Right renal pelvis (tissue), 4 donors: Measurements from ENCODE around the gene RAB3C. TPM values are rescaled to one million over a fixed set of nuclear protein-coding genes. Genes with fewer than 3 reads are reported as not detected.

ENCODE experiments used
- DNase-seq, 4 donors: peaks; one replicate each; pipeline ENCODE4 v3.0.0-alpha.2; 2013; ENCODE audit warnings: low read depth in 4 of 4, low spot score in 3 of 4, missing footprints in 1 of 4
- polyA plus RNA-seq, 4 donors: library from polyadenylated mRNA; unstranded; fragments of 120-200 nt; gene quantifications; one replicate each; pipeline ENCODE4 v1.2.1, GENCODE V29; 2013; ENCODE audit not compliant: insufficient read length in 4 of 4

RAB3C gene
- polyA plus RNA-seq, 4 donors, result 1.9 to 3.9 (median 2.6) TPM

DNA sequence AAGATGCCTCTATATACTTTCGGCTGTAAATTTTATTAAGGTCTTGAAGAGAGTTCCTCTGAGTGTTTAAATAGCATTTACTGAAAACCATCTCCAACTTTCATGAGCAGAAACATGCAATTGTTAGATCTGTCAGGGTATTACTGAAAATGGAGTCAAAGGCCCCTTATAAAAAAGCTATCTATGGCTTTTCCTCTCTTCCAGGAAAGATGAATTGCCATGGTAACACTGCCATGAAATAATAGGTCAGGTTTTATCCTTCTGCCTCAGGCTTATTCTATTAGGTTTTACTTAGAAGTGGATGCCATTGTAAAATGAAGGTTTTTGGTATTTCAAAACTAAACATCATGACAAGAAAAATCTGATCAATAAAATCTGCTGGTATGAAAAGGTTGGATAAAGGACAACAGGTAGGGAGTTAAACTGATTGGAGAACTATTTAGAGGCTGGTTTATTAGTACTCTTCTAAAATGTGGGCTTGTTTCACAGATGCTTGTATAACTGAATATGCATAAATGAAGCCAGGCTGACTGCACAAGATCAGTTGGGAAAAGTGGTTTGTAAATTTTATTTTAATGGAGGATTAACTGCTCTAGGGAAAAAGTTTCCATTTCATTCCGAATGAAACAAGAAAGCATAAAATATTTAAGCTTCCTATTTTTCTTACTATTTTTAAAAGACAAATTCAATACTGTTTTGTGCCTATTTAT is 135.5 kb downstream of the RAB3C start:
- DNase-seq, result no peak

- DNase-seq, result no peak
Measured at GRCh38 chr5:58722160-58722559, 139.3 kb downstream of the RAB3C start.

GRCh38 chr5:58724992-58725391 is 142.1 kb downstream of the RAB3C start:
- no peak for DNase-seq

- no peak for DNase-seq
Measured at GRCh38 chr5:58731641-58732040, 148.8 kb downstream of the RAB3C start.

DNA sequence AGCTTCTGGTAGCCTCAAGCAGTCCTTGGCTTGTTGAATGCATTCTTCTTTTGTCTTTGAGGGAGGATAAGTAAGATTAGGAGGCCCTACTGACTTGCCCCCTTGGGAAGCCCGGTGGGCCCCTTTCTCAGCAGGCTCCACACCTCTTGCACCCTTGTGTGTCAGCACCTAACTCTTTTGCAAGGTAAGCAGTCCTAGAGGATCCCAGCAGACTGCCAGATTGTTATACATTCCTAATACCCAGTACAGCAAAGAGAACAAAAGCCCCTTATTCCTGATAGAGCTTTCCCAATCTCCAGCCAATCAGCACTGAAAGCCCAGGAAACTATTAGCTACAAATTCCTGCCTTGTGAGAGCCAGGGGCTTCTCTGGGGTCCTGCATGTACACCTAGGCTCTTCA is 152.8 kb downstream of the RAB3C start:
- DNase-seq, result no peak

DNA sequence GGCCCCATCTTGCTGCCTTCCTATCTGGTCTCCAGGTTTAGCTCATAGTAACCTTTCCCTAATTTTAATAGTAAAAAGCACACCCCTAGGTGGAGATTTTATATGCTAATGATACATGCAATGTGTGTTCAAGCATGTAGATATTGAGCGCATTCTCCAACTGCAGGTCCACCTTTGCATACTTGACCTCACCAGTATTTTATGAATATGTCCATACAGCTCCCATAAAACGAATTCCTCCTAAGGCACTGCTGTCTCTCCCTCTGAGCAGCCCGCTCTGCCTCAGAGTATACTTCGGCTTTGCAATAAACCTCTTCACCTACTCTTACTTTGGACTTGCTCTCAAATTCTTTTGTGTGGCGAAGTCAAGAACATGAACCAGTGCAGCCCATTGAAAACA is 153.3 kb downstream of the RAB3C start:
- DNase-seq, result no peak

- no peak for DNase-seq
Measured at GRCh38 chr5:58737671-58738070, 154.8 kb downstream of the RAB3C start.

- no peak for DNase-seq
Measured at GRCh38 chr5:58738336-58738735, 155.5 kb downstream of the RAB3C start.

DNA sequence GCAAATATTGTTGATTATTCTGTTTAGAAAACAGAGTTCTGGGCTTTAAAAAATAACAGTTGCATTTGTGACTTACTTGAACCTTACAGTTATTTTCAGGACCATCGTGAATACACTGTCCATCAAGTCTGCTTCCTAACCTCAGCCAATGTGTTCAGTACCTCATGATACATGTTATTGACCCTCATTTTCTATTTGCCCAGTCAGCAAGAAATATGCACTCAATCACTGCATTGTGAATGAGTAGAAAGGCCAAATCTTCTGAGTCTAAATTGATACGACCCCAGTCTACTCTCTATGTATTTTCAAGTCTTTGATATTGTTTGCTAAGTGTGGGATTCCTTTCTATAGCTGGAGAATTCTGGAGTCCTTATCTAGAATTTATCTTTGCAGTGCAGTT is 156.2 kb downstream of the RAB3C start:
- no peak for DNase-seq

GRCh38 chr5:58740956-58741355 is 158.1 kb downstream of the RAB3C start:
- DNase-seq, result no peak

- DNase-seq, result no peak
Measured at GRCh38 chr5:58745350-58745749, 162.5 kb downstream of the RAB3C start.

DNA sequence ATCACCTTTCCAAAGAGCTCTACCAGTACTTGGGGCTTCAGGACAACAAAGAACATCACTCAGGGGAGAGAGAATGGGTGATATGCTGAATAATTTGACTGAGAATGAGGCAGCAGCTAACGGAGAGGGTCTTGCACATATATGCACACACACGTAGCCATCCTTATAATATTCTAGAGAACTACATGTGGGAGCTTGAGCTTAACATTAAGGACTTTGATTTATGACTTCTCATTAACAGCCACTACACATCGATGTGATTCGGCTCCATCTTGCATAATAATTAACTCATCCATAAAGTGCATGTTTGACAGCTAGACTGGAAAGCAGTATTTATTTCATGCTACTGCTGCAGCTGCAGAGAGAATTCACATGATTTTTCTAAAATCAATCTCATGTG is 163.4 kb downstream of the RAB3C start:
- no peak for DNase-seq

- DNase-seq, result no peak
Measured at GRCh38 chr5:58750036-58750435, 167.2 kb downstream of the RAB3C start.

GRCh38 chr5:58751222-58751837 is 168.5 kb downstream of the RAB3C start:
- no peak for DNase-seq

DNA sequence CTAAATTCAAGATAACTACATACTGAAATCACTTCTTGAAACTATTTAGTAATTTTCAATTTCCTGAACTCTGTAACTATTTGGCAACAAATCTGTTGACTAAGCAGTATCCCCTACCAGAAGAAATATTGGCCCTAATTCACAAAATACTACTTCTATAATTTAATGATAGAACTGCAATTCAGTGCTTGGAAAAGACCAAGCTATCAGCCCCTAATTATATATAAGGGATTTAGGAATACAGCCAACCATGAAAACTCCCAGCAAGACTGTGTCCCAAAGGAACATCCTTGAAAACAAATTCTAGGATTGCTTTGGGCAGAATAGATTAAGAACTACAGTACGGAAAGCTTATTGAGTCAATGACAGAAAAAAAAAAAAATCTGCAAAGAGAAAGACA is 169.2 kb downstream of the RAB3C start:
- no peak for DNase-seq

DNA sequence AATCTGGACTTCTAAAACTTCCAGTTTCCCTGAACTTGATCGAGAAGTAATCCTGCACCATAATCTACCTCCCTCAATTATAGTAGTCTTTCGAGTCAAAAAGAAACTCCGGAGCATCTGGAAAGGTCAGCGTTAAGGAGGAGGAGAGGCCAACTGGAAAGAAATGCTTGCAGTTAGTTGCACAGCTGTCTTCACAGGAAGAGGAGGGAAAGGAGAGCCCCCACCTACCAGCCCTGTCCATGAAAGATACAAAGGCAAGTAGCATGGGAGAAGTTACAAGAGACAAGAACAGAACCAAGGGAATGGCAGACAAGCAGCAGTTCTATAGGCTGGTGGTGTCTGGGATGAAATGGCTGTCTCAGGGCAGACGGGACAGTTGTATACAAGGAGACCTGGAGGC is 170.6 kb downstream of the RAB3C start:
- no peak for DNase-seq

- no peak for DNase-seq
Measured at GRCh38 chr5:58754250-58754649, 171.4 kb downstream of the RAB3C start.

DNA sequence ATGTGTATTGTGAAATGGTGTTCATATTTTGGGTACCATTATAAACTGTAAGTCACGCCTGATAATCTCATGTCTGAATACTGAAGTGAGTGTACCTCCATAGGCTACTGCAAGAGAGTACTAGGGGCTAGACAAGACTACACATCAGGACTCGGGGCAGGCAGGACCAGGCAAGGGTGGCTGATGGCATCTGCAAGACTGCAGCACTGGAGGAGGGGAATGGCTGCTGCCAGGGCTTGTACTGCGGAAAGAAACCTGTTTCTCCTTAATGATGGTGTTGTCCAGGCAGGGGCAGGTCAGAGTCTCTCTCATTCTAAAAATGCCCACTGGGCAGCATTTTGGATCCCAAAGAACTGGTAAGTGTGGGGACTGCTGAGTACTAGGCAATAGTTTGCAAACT is 172.5 kb downstream of the RAB3C start:
- no peak for DNase-seq

- DNase-seq, result no peak
Measured at GRCh38 chr5:58759745-58760144, 176.9 kb downstream of the RAB3C start.

- no peak for DNase-seq
Measured at GRCh38 chr5:58760222-58760621, 177.3 kb downstream of the RAB3C start.

- DNase-seq, result no peak
Measured at GRCh38 chr5:58761407-58761806, 178.5 kb downstream of the RAB3C start.

DNA sequence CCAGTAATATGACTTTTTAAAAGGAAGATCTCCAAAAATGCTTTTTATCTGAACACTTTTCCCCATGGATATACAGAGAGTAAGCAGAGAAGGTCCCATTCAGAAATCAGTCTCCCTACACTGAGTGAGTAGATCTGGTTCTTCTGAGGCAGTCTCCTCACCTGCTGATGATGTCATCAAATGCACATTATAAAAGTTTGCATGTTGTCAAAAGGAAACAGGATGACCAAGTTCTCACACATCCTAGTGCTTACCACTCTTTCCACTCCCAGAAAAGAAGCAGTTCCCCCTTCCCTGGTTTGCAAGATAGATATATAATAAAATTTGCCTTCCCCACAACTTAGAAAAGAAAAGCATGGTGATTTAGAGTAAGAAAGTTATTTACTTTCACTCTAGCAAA is 180.5 kb downstream of the RAB3C start:
- DNase-seq, result no peak

DNA sequence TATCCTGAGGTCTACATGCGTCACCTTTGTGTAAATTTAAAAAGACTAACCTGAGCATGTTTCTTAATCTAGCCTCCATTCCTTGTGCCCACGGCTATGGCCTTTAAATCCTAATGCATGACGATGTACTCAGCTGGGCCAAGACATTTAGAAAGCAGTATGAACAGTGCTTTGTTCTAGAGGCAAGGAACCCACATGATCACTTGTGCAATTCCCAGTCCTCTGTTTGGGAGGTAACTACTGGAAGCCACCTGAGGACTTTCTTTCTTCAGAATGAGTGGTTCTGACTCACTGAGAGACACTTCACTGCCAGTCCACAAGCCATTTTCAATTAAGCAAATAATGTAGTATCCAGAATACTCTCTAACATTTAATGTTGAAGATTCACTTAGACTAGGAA is 181.3 kb downstream of the RAB3C start:
- no peak for DNase-seq
